GM13976 (cell line): ENCODE data around the gene SH3RF3.

Experiments used
- DNase-seq: peaks from one replicate; pipeline ENCODE4 v3.0.0; 2012; ENCODE audit warnings: low spot score
- in situ Hi-C: fragments of 300-500 bp; cut with MboI; formaldehyde crosslinking; loops from one replicate; pipeline ENCODE4 v1.12.0; 2022; ENCODE audit warnings: low sequenced_read_pairs, mixed read lengths, inconsistent platforms; ENCODE audit not compliant: unreplicated experiment
- TF ChIP-seq, protein P1 (sequence below): IDR thresholded peaks from 2 replicates; pipeline ENCODE4 v1.5.1; 2012; ENCODE audit warnings: borderline replicate concordance, mild to moderate bottlenecking; ENCODE audit not compliant: insufficient read depth; ENCODE audit errors: extremely low read depth, missing control alignments, control extremely low read depth

Gene SH3RF3

GRCh38 chr2:109304242-109304641 is 175.2 kb downstream of the SH3RF3 start:
- DNase-seq, result no peak
- in situ Hi-C loops, result no loop called here
- TF ChIP-seq, protein P1, sequence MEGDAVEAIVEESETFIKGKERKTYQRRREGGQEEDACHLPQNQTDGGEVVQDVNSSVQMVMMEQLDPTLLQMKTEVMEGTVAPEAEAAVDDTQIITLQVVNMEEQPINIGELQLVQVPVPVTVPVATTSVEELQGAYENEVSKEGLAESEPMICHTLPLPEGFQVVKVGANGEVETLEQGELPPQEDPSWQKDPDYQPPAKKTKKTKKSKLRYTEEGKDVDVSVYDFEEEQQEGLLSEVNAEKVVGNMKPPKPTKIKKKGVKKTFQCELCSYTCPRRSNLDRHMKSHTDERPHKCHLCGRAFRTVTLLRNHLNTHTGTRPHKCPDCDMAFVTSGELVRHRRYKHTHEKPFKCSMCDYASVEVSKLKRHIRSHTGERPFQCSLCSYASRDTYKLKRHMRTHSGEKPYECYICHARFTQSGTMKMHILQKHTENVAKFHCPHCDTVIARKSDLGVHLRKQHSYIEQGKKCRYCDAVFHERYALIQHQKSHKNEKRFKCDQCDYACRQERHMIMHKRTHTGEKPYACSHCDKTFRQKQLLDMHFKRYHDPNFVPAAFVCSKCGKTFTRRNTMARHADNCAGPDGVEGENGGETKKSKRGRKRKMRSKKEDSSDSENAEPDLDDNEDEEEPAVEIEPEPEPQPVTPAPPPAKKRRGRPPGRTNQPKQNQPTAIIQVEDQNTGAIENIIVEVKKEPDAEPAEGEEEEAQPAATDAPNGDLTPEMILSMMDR, result no peak

- no peak for DNase-seq
- in situ Hi-C loops, result no loop called here
- TF ChIP-seq, protein P1, result no peak
These were observed 175.9 kb downstream of the SH3RF3 start for GRCh38 chr2:109304731-109305470.

GRCh38 chr2:109305490-109306167 is 176.6 kb downstream of the SH3RF3 start:
- in situ Hi-C loops, result no loop called here
- TF ChIP-seq, protein P1, result no peak
- no peak for DNase-seq

DNA sequence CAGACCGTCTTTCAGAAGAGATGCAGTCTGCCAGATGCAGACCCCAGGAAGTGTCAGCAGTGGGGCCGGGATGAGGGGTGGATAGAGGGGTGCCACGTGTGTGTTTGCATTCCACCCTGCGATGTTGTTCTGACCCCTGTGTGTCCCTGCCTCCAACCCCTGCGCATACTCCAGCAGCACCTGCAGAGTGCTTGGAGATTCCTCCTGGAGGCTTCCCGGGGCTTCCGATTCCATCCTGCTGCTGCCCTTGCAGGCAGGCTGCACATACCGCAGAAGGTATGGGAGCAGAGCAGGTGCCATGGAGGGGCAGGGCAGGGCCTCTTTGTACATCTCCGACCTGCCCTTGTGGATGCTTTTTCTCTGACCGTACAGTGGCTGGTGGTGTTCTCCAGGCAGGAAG is 177.2 kb downstream of the SH3RF3 start:
- in situ Hi-C loops, result no loop called here
- TF ChIP-seq, protein P1, result no peak
- DNase-seq, result no peak

DNA sequence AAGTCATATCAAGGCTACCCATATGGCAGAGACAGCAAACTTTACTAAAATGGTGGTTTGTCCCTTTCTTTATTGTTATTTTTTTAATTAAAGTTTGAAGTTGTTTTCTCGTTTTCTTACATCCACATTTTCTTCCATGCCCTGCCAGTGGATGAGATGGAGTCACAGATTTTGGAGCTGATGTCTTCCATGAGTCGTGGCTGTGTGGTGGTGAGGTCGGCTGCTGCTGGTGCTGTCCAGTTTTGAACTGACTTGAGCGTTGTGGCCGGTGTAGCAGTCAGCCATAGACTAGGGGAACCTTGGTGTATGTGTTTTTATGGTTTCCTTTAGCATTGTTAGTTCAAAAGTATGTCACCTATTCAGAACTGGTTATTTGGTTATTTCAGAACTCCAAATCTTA is 182.8 kb downstream of the SH3RF3 start:
- in situ Hi-C loops, result no loop called here
- TF ChIP-seq, protein P1, result no peak
- no peak for DNase-seq

DNA sequence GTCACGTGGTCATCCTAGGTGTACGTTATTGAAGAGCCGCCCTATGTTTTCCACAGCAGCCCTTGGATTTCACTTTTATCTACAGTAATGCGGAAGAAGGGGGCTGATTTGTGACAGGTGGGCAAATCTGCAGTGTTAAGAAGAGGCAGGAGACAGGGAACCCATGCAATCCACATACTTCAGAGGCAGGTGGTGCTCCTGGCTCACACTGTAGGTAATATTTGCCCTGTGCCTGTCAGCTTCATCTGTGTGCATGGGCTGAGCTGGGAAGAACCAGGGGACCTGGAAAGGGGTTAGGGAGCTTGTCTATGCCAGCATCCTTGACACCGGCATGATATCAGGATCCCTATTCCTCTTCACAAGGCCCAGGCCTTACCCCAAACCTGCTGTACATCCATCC is 183.9 kb downstream of the SH3RF3 start:
- TF ChIP-seq, protein P1, result no peak
- DNase-seq, result no peak
- in situ Hi-C loops, result no loop called here
